PFSK-1 (cell line): Measurements from ENCODE around the gene PKIB.

Experiments used
- FOXP2 ChIP-seq: optimal IDR thresholded peaks from 2 replicates; pipeline ENCODE3; 2011; ENCODE audit warnings: borderline replicate concordance, control low read depth, inconsistent platforms; ENCODE audit not compliant: insufficient read depth; ENCODE audit errors: extremely low read length, extremely low read depth
- POLR2AphosphoS5 ChIP-seq: IDR thresholded peaks from 2 replicates; pipeline ENCODE4 v1.6.1; 2012; ENCODE audit warnings: low read depth, mild to moderate bottlenecking, control low read depth, low read length, moderate library complexity
- SIN3A ChIP-seq: IDR thresholded peaks from 2 replicates; pipeline ENCODE4 v1.6.1; 2012; ENCODE audit warnings: mild to moderate bottlenecking, low read length, moderate library complexity, borderline replicate concordance; ENCODE audit not compliant: insufficient read depth
- TAF1 ChIP-seq: IDR thresholded peaks from 2 replicates; pipeline ENCODE4 v1.6.1; 2012; ENCODE audit warnings: low read length, control low read depth, borderline replicate concordance; ENCODE audit not compliant: insufficient read depth
- TF ChIP-seq, protein P1 (sequence below), 2 experiments: IDR thresholded peaks; 2 replicates each; pipeline versions ENCODE4 v1.6.1 to v1.8.0; 2011 to 2012; ENCODE audit warnings: low read depth in 2 of 2, low read length in 2 of 2, control low read depth in 1 of 2, inconsistent platforms in 1 of 2, mild to moderate bottlenecking in 1 of 2, moderate library complexity in 1 of 2; ENCODE audit not compliant: insufficient read depth in 1 of 2

Gene PKIB

DNA sequence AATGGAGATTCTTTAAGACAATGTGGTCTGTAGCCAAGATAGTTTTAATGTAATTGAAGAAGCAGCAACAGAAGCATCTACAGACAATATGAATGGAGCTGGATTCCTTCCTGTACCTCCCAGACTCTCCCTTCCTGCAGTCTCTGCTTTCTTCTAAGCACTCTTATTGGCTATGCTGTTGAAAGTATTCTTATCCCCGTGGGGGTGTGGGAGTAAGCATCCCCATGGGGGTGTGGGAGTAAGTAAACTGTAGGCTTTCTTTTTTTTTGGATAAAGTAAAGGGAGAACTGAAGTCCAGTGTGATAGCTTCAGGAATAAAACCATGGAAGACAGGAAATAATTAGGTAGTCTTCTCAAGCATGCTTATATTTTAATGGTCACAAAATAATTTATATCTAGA is 4.1 kb downstream of the PKIB start:
- TF ChIP-seq SIN3A: no peak
- no peak for TF ChIP-seq TAF1
- TF ChIP-seq FOXP2: no peak
- TF ChIP-seq, protein P1, sequence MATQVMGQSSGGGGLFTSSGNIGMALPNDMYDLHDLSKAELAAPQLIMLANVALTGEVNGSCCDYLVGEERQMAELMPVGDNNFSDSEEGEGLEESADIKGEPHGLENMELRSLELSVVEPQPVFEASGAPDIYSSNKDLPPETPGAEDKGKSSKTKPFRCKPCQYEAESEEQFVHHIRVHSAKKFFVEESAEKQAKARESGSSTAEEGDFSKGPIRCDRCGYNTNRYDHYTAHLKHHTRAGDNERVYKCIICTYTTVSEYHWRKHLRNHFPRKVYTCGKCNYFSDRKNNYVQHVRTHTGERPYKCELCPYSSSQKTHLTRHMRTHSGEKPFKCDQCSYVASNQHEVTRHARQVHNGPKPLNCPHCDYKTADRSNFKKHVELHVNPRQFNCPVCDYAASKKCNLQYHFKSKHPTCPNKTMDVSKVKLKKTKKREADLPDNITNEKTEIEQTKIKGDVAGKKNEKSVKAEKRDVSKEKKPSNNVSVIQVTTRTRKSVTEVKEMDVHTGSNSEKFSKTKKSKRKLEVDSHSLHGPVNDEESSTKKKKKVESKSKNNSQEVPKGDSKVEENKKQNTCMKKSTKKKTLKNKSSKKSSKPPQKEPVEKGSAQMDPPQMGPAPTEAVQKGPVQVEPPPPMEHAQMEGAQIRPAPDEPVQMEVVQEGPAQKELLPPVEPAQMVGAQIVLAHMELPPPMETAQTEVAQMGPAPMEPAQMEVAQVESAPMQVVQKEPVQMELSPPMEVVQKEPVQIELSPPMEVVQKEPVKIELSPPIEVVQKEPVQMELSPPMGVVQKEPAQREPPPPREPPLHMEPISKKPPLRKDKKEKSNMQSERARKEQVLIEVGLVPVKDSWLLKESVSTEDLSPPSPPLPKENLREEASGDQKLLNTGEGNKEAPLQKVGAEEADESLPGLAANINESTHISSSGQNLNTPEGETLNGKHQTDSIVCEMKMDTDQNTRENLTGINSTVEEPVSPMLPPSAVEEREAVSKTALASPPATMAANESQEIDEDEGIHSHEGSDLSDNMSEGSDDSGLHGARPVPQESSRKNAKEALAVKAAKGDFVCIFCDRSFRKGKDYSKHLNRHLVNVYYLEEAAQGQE (IDR thresholded peaks at IDR 0.05; ENCODE audit: insufficient read depth in 1 of 2, low read depth in 2 of 2, low read length in 2 of 2): no peak
- TF ChIP-seq POLR2AphosphoS5: no peak

GRCh38 chr6:122615409-122615808 is 5.2 kb downstream of the PKIB start:
- TF ChIP-seq SIN3A (no peak), FOXP2 (no peak), POLR2AphosphoS5 (no peak), TAF1 (no peak)
- TF ChIP-seq, protein P1 (IDR thresholded peaks at IDR 0.05; ENCODE audit: insufficient read depth in 1 of 2, low read depth in 2 of 2, low read length in 2 of 2): no peak

DNA sequence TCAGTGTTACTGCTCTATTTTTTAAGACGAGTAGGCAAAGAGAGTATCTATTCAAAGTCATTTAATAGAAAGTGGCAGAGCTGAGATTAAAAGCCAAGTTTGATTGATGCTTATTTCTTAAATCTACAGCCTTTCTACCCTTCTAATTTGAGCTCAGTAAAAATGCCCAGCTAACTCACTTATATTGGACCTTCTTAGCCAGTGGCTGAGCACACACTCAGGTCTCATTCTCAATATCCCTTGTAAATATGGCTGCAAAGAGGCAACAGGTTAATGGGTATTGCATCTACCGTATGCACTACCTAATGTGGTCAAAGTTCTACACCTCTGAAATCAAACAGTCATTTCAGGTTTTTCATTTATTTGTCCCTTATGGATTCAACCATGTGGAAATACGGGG is 6.7 kb downstream of the PKIB start:
- TF ChIP-seq POLR2AphosphoS5: no peak
- TF ChIP-seq TAF1: no peak
- TF ChIP-seq, protein P1 (IDR thresholded peaks at IDR 0.05; ENCODE audit: insufficient read depth in 1 of 2, low read depth in 2 of 2, low read length in 2 of 2): no peak
- TF ChIP-seq SIN3A: no peak
- no peak for TF ChIP-seq FOXP2

- TF ChIP-seq FOXP2 (no peak), POLR2AphosphoS5 (no peak), SIN3A (no peak), TAF1 (no peak)
- TF ChIP-seq, protein P1 (IDR thresholded peaks at IDR 0.05; ENCODE audit: insufficient read depth in 1 of 2, low read depth in 2 of 2, low read length in 2 of 2): no peak
Measured at GRCh38 chr6:122619309-122619708, 9.1 kb downstream of the PKIB start.

- no peak for TF ChIP-seq POLR2AphosphoS5
- TF ChIP-seq, protein P1 (IDR thresholded peaks at IDR 0.05; ENCODE audit: insufficient read depth in 1 of 2, low read depth in 2 of 2, low read length in 2 of 2): no peak
- no peak for TF ChIP-seq SIN3A
- TF ChIP-seq FOXP2: no peak
- TF ChIP-seq TAF1: no peak
Measured at GRCh38 chr6:122620428-122620827, 10.2 kb downstream of the PKIB start.
